Heart left ventricle (tissue), 16 donors: ENCODE measurements around the gene WDPCP. TPM values are rescaled to one million over a fixed set of nuclear protein-coding genes. Genes with fewer than 3 reads are reported as not detected.
A peak's percentile ranks its signal among the peaks of the same experiment; 100 is the strongest.

Source experiments
- ATAC-seq, 4 donors: fragments of 200-7000 bp; cut with Tn5 transposase; one replicate each; pipeline ENCODE4 v1.9.1; 2020 to 2022; ENCODE audit warnings: moderate library complexity in 4 of 4, mild to moderate bottlenecking in 3 of 4, moderate number of reproducible peaks in 1 of 4
- DNase-seq, 5 donors: peaks; one replicate each; pipeline ENCODE4 v3.0.0-alpha.2; 2020
- H3K27ac ChIP-seq, 12 donors: fragments of 200-600 bp; sonication (generic) in 4 of 12; one replicate each; pipeline versions ENCODE4 v1.5.0 to v1.8.0; 2016 to 2022; ENCODE audit warnings: mild to moderate bottlenecking in 2 of 12
- H3K27me3 ChIP-seq, 9 donors: fragments of 200-600 bp; sonication (generic) in 2 of 9; one replicate each; pipeline versions ENCODE4 v1.5.1 to v1.8.0; 2016 to 2022; ENCODE audit warnings: mild to moderate bottlenecking in 3 of 9
- H3K36me3 ChIP-seq, 9 donors: fragments of 200-600 bp; sonication (generic) in 2 of 9; one replicate each; pipeline versions ENCODE4 v1.5.0 to v1.8.0; 2018 to 2022; ENCODE audit warnings: mild to moderate bottlenecking in 2 of 9
- H3K4me1 ChIP-seq, 12 donors: fragments of 200-600 bp; sonication (generic) in 4 of 12; one replicate each; pipeline versions ENCODE4 v1.5.0 to v1.8.0; 2016 to 2022; ENCODE audit warnings: mild to moderate bottlenecking in 3 of 12
- H3K4me3 ChIP-seq, 12 donors: fragments of 200-600 bp; sonication (generic) in 4 of 12; one replicate each; pipeline versions ENCODE4 v1.5.0 to v1.8.0; 2017 to 2022; ENCODE audit warnings: mild to moderate bottlenecking in 9 of 12, moderate library complexity in 4 of 12
- H3K9me3 ChIP-seq, 12 donors: fragments of 200-600 bp; sonication (generic) in 4 of 12; one replicate each; pipeline versions ENCODE4 v1.5.0 to v1.8.0; 2016 to 2022; ENCODE audit warnings: mild to moderate bottlenecking in 1 of 12
- CTCF ChIP-seq, 12 donors: fragments of 200-600 bp; sonication (generic) in 4 of 12; IDR thresholded peaks; one replicate each; pipeline versions ENCODE4 v1.5.0 to v1.8.0; 2018 to 2022; ENCODE audit warnings: antibody characterized with exemption in 12 of 12, mild to moderate bottlenecking in 5 of 12
- POLR2A ChIP-seq, 2 donors: fragments of 450-650 bp; IDR thresholded peaks; one replicate each; pipeline ENCODE4 v1.6.1; 2017; ENCODE audit warnings: antibody characterized with exemption in 2 of 2, mild to moderate bottlenecking in 2 of 2, moderate library complexity in 2 of 2
- WGBS, 4 donors: extraction: QIAGEN DNeasy Blood & Tissue Kit in 2 of 4; methylation state at CpG; one replicate each; pipeline versions ENCODE4 v1.1.5 to v1.1.7; 2013 to 2018; 5-methylcytosine and 5-hydroxymethylcytosine counted together
- intact Hi-C, 10 donors: fragments of 100-400 bp; cut with DNase I; formaldehyde crosslinking; loops; one replicate each; pipeline versions ENCODE4 v1.11.1 to v1.14.2; 2022
- polyA plus RNA-seq, 2 donors: library from polyadenylated mRNA; stranded (reverse); fragments of 200-250 nt; gene quantifications; one replicate each; pipeline ENCODE4 v1.2.3, GENCODE V29; 2013
- total RNA-seq, 9 donors: library from RNA; depleted of rRNA in 2 of 9; stranded (reverse); fragments of >200 nt in 2 of 9; fragmentation: NEBNext Ultra II Directional in 3 of 9; extraction: Animal tissue kit (Norgen Biotek cat#: 25700) in 3 of 9; gene quantifications; one replicate each; pipeline versions ENCODE4 v1.1.0 to v1.2.4, GENCODE V29; 2016 to 2023
- donor health status: ischemic (EF 13 %, LVEDD 7.1; RV severe dilation, severe dysfunction).
- donor health status: healthy with polysubstance abuse.
- donor health status: DM: no; HTN: yes; CAD: no.
- donor health status: DM: no; HTN: no; CAD: no.
- donor health status: ischemic (EF 25% LVEDD 6.9; RV normal size, moderate dysfunction).
- donor health status: ischemic (EF 25% LVEDD 5.7; RV mildly dilated, moderate dysfunction).
- donor health status: healthy.
- donor health status: DM: yes; HTN: yes; CAD: no.
- donor health status: ischemic (EF 35%, LVEDD 5.7; RV mildly dilated, moderate dysfunction).
- donor health status: nonischemic (EF 11% LVEDD 7.7; RV severe dilation, severe dysfunction).
- donor health status: DM: yes; HTN: yes; CAD: no.
- donor health status: PGD.
- donor health status: ischemic (EF 29% LVEDD 5.4; RV normal size, mild dysfunction).
- donor health status: nonischemic (EF 23%, LVEDD 6.1; RV moderate dilation, normal function).

WDPCP gene
- total and polyA plus RNA-seq, 11 donors = 3.2 to 32.2 (median 16.5) TPM

DNA sequence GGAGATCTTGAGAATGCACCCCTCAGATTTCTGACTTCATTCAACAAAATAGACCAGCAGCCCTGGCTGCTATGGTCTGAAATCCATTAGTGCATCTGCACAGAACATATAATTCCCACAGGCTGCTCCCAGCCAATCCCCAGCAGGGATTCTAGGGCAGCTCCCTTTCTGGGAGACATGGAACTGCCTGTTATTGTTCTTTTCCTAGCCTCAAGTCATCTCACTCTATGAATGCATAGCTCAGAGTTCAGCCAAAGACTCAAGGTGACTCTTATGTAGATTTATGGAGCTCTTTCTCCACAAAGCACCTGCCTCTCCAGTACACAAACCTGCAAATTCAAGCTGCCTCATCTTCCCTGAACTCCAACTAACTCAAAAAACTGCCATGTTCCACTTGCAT lies 241.9 kb downstream of the WDPCP start:
- TF ChIP-seq CTCF (IDR thresholded peaks at IDR 0.05) (no peak), POLR2A (IDR thresholded peaks at IDR 0.05) (no peak)
- ATAC-seq (no peak), DNase-seq (no peak)
- H3K9me3 ChIP-seq = peaks cover 0 to 39% (median 19%) of the 10 kb centered on the region in 12 donors
- no peak overlapping the region for H3K4me3 ChIP-seq
- intact Hi-C loops = no loop called here
- H3K36me3 ChIP-seq = no peaks in the 10 kb centered on the region
- H3K4me1 ChIP-seq = peaks cover 0 to 8% (median 0%) of the 10 kb centered on the region in 12 donors
- no peak overlapping the region for H3K27ac ChIP-seq
- H3K27me3 ChIP-seq = no peaks in the 10 kb centered on the region

- DNase-seq (no peak), ATAC-seq (peak; percentile 63 to 93 (median 88))
- TF ChIP-seq POLR2A (IDR thresholded peaks at IDR 0.05) (no peak), CTCF (IDR thresholded peaks at IDR 0.05) (no peak)
- Histone ChIP-seq H3K4me3 (no peak overlapping the region), H3K36me3 (no peaks in the 10 kb centered on the region), H3K27ac (no peak overlapping the region), H3K9me3 (peaks cover 0 to 37% (median 19%) of the 10 kb centered on the region in 12 donors), H3K4me1 (peaks cover 0 to 8% (median 0%) of the 10 kb centered on the region in 12 donors), H3K27me3 (no peaks in the 10 kb centered on the region)
- intact Hi-C loops = no loop called here
- whole genome bisulfite sequencing, 4 donors = 50 to 71% (median 58%) methylated on average over 1 of the region's 1 CpG
Observed at GRCh38 chr2:63345285-63345633, 243.0 kb downstream of the WDPCP start.

- TF ChIP-seq POLR2A (IDR thresholded peaks at IDR 0.05) (no peak), CTCF (IDR thresholded peaks at IDR 0.05) (no peak)
- ATAC-seq = peak in 3 of 4 donors; percentile 13 to 62 (median 37)
- whole genome bisulfite sequencing, 4 donors = 79 to 86% (median 83%) methylated on average over 2 of the region's 2 CpGs
- DNase-seq = no peak
- H3K27me3 ChIP-seq = no peaks in the 10 kb centered on the region
- H3K36me3 ChIP-seq = no peaks in the 10 kb centered on the region
- no peak overlapping the region for H3K27ac ChIP-seq
- no peak overlapping the region for H3K4me3 ChIP-seq
- H3K4me1 ChIP-seq = peaks cover 0 to 8% (median 0%) of the 10 kb centered on the region in 12 donors
- intact Hi-C loops = no loop called here
- peaks cover 0 to 32% (median 19%) of the 10 kb centered on the region in 12 donors for H3K9me3 ChIP-seq
Observed at GRCh38 chr2:63344575-63345284, 243.5 kb downstream of the WDPCP start.

DNA sequence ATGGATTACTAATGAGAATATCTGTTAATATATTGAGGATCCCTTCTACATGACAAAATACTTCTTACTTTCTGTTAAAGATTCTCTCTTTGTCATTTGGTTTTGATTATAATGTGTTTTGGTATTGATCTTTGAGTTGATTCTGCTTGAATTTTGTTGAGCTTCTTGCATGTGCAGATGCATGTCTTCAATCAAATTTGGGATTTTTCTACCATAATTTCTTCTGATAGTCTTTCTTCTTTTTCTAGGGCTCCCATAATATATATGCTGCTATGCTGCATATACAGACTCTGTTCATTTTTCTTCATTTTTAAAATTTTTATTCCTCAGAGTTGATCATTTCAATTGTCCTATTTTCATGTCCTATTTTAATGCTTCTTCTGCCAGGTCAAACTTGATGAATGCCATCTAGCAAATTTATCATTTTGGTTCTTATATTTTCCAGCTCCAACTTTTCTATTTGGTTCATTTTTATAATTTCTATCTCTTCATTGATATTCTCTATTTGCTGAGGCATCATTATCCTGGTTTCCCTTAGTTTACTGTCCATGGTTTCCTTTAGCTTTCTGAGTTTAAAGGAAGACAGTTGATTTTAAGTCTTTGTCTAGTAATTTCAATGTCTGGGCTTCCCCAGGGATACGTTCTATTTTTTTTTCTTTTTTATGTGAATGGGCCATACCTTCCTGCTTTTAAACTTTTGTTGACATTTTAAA lies 244.7 kb downstream of the WDPCP start:
- H3K9me3 ChIP-seq = peaks cover 0 to 32% (median 19%) of the 10 kb centered on the region in 12 donors
- no peaks in the 10 kb centered on the region for H3K36me3 ChIP-seq
- TF ChIP-seq POLR2A (IDR thresholded peaks at IDR 0.05) = no peak
- TF ChIP-seq CTCF (IDR thresholded peaks at IDR 0.05) = no peak
- H3K4me1 ChIP-seq = peaks cover 0 to 8% (median 0%) of the 10 kb centered on the region in 12 donors
- ATAC-seq = no peak
- no peak overlapping the region for H3K4me3 ChIP-seq
- WGBS, 4 donors = 0 to 97% (median 75%) methylated on average over 1 of the region's 1 CpG
- intact Hi-C loops = no loop called here
- no peaks in the 10 kb centered on the region for H3K27me3 ChIP-seq
- DNase-seq = no peak
- H3K27ac ChIP-seq = no peak overlapping the region
